Aorta (tissue), 5 donors: ENCODE results near the gene FYN. TPM values are rescaled to one million over a fixed set of nuclear protein-coding genes. Genes with fewer than 3 reads are reported as not detected.

Experiments used
- ATAC-seq: fragments of 200-7000 bp; cut with Tn5 transposase; one replicate; pipeline ENCODE4 v1.9.1; 2022; ENCODE audit warnings: moderate library complexity; ENCODE audit not compliant: low FRiP score
- DNase-seq, 2 donors: peaks; one replicate each; pipeline ENCODE4 v3.0.0-alpha.2; 2020
- H3K27ac ChIP-seq, 2 donors: one replicate each; pipeline ENCODE4 v1.5.1; 2013; ENCODE audit warnings: low read length in 2 of 2, mild to moderate bottlenecking in 2 of 2, moderate library complexity in 2 of 2, control low read depth in 1 of 2, inconsistent platforms in 1 of 2, low read depth in 1 of 2
- H3K27me3 ChIP-seq, 2 donors: one replicate each; pipeline ENCODE4 v1.6.1; 2013; ENCODE audit warnings: control low read depth in 1 of 2, low read length in 1 of 2, mild to moderate bottlenecking in 1 of 2, moderate library complexity in 1 of 2; ENCODE audit not compliant: insufficient read depth in 2 of 2, control insufficient read depth in 1 of 2
- H3K36me3 ChIP-seq, 2 donors: one replicate each; pipeline ENCODE4 v1.6.1; 2013; ENCODE audit warnings: control low read depth in 1 of 2, low read length in 1 of 2, mild to moderate bottlenecking in 1 of 2; ENCODE audit not compliant: insufficient read depth in 2 of 2, control insufficient read depth in 1 of 2
- H3K4me1 ChIP-seq, 2 donors: one replicate each; pipeline ENCODE4 v1.6.1; 2013; ENCODE audit warnings: low read length in 2 of 2, control low read depth in 1 of 2, mild to moderate bottlenecking in 1 of 2, moderate library complexity in 1 of 2; ENCODE audit not compliant: insufficient read depth in 2 of 2, control insufficient read depth in 1 of 2
- H3K4me3 ChIP-seq, 2 donors: one replicate each; pipeline ENCODE4 v1.5.1; 2013; ENCODE audit warnings: low read length in 2 of 2, control low read depth in 1 of 2, mild to moderate bottlenecking in 1 of 2
- H3K9me3 ChIP-seq: one replicate; pipeline ENCODE4 v1.6.1; 2013; ENCODE audit warnings: mild to moderate bottlenecking, low read length; ENCODE audit not compliant: control insufficient read depth
- WGBS, 2 donors: extraction: QIAGEN DNeasy Blood & Tissue Kit; methylation state at CpG; one replicate each; pipeline ENCODE4 v1.1.7; 2013; 5-methylcytosine and 5-hydroxymethylcytosine counted together
- intact Hi-C, 2 donors: fragments of 100-400 bp; cut with DNase I; formaldehyde crosslinking; loops; one replicate each; pipeline versions ENCODE4 v1.14.2 to v1.15.0; 2022
- polyA plus RNA-seq, 2 donors: library from polyadenylated mRNA; stranded (reverse); fragments of 200-250 nt; gene quantifications; one replicate each; pipeline ENCODE4 v1.2.3, GENCODE V29; 2013
- total RNA-seq, 2 donors: library from RNA; stranded (reverse); fragmentation: NEBNext Ultra II Directional; extraction: Animal tissue kit (Norgen Biotek cat#: 25700); gene quantifications; one replicate each; pipeline ENCODE4 v1.2.1, GENCODE V29; 2021
- donor health status: healthy with polysubstance abuse.
- donor health status: Bipolar disorder and iron deficiency.
- donor health status: DM: no; HTN: no; CAD: no.
- donor health status: DM: no; HTN: no; CAD: no.
- donor health status: DM: yes; HTN: yes; CAD: no.

The FYN gene
- total and polyA plus RNA-seq, 4 donors = 31.7 to 162 (median 66.3) TPM

DNA sequence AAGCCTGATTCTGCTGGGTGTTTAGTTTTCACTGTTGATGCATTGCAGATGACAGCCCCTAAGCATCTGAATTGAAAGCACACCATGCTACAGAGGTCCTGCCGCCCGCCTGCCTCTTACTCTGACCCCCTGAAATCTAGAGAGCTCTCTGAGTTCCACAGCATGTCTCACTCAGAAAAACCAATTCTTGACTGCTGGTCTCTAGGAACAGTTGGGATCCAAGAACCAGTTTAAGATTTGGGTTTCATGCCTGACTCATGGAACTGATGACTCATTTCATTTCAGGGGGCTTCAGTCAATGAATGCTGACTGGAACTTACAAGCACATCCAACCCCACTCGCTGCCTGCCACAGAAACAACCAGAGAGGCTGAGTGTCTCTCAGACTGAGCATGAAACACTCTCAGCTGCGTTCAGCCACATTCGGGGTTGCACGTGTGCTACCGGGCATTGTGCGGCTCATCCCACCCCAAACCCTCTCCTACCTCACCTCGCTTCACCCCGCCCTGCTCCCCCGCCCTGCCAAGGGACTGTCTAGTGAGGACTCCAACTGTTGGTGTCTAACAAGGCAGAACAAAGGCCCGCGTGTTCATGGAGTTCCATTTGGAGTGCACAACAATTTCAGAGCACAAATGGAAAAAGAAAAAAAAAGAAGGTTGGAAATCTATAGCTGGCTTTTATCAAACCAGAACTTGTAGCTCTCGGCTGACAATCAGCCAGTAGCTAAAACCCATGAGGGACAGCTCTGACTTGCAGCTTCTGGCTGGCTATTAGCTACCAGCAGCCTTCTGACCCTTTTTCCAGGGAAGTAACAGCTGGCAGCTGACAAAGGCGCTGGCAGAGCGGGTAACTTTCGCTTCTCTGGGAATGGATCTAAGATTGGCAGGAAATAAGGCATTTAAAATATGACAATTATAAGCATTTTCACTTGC lies 247.5 kb downstream of the FYN start:
- no peaks in the 10 kb centered on the region for H3K36me3 ChIP-seq
- peak overlapping the region in 1 of 2 donors; percentile 38 for H3K4me3 ChIP-seq
- WGBS, 2 donors = 25 to 29% methylated on average over 17 of the region's 17 CpGs
- H3K27ac ChIP-seq = peak overlapping the region; percentile 45 to 68
- intact Hi-C loops = no loop called here
- ATAC-seq (peak; percentile 51), DNase-seq (peak; percentile 74 to 81)
- peaks cover 0 to 2% of the 10 kb centered on the region in 2 donors for H3K27me3 ChIP-seq
- H3K4me1 ChIP-seq = peaks cover 0 to 6% of the 10 kb centered on the region in 2 donors
- H3K9me3 ChIP-seq = no peaks in the 10 kb centered on the region

DNA sequence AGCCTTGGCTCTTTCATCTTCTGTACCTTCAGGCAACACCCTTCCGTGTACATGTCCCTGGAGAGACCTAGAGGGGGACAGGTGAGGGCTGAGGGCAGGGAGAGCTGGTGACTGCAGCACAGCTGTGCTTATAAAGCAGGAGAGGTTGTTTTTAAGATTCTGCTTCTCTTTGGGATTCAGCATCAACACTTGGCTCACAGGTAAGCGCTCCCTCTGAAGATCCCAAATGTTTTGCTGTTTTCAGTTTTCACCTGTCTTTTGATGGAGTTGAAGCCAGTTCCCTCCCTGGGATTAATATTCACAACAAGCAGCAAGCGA lies 248.2 kb downstream of the FYN start:
- Histone ChIP-seq H3K4me3 (no peak overlapping the region), H3K27me3 (peaks cover 0 to 2% of the 10 kb centered on the region in 2 donors), H3K27ac (no peak overlapping the region), H3K9me3 (no peaks in the 10 kb centered on the region), H3K36me3 (no peaks in the 10 kb centered on the region), H3K4me1 (peaks cover 0 to 6% of the 10 kb centered on the region in 2 donors)
- ATAC-seq = no peak
- intact Hi-C loops = no loop called here
- DNase-seq = no peak
- WGBS, 2 donors = 95 to 96% methylated on average over 3 of the region's 3 CpGs

GRCh38 chr6:111624401-111625098 lies 248.7 kb downstream of the FYN start:
- H3K27me3 ChIP-seq = no peaks in the 10 kb centered on the region
- WGBS, 2 donors = 86 to 88% methylated on average over 4 of the region's 4 CpGs
- H3K36me3 ChIP-seq = no peaks in the 10 kb centered on the region
- no peak for ATAC-seq
- intact Hi-C loops = no loop called here
- peaks cover 0 to 6% of the 10 kb centered on the region in 2 donors for H3K4me1 ChIP-seq
- H3K4me3 ChIP-seq = no peak overlapping the region
- no peak overlapping the region for H3K27ac ChIP-seq
- no peaks in the 10 kb centered on the region for H3K9me3 ChIP-seq
- no peak for DNase-seq

DNA sequence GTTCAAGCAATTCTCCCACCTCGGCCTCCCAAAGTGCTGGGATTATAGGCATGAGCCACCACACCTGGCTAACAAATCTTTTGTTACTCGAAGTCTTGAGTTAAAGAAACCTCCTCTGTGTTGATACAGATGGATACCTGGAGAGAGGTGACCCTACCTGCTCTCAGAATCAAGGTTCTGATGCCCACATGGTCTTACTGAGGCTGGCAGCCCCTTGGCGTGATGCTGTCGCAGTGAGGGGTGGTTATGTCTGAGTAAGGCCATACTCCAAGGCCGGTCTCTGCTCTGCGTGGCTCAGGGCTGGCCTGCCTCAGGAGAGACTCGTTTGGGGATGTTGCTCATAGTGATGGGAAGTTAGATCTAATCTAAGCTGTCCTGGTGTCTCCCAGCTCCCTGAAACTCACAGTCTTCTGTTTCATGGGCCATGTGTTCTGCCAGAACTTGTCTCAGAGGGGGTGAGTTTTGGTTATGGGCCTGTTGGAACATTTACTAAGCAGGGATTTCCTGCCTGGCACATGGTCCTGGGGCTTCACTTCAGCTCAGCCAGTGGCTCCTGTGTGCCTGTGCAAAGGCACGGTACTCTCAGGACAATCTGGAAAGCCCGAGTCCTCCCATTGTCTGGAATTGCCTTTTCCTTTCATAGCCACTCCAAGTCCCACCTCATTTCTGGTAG lies 250.1 kb downstream of the FYN start:
- Histone ChIP-seq H3K36me3 (no peaks in the 10 kb centered on the region), H3K4me3 (no peak overlapping the region), H3K4me1 (peaks cover 0 to 6% of the 10 kb centered on the region in 2 donors), H3K27ac (no peak overlapping the region), H3K27me3 (no peaks in the 10 kb centered on the region), H3K9me3 (no peaks in the 10 kb centered on the region)
- ATAC-seq (no peak), DNase-seq (no peak)
- WGBS, 2 donors = 84 to 85% methylated on average over 9 of the region's 9 CpGs
- intact Hi-C loops = no loop called here

DNA sequence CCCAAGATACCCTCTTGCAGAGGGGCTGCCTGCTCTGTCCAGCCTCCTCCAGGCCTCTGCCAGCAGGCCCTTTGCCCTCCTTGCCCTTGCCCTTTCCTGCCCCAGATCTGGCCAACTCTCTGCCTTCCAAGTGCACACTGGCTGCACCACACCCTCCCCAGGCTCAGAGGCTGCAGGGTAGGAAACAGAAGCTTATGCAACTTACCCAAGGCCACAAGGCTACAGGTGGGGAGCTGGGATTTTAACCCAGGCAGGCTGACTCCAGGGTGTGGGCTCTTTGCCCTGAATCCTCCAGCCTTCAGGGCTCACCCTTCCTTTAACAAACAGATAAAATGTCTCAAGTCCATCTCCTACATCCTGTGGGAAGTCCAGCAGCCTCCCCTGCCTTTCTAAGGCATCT lies 253.1 kb downstream of the FYN start:
- no peak for DNase-seq
- H3K4me1 ChIP-seq = no peaks in the 10 kb centered on the region
- no peaks in the 10 kb centered on the region for H3K9me3 ChIP-seq
- no peaks in the 10 kb centered on the region for H3K36me3 ChIP-seq
- ATAC-seq = peak; percentile 33
- no peaks in the 10 kb centered on the region for H3K27me3 ChIP-seq
- no peak overlapping the region for H3K4me3 ChIP-seq
- intact Hi-C loops = no loop called here
- no peak overlapping the region for H3K27ac ChIP-seq

DNA sequence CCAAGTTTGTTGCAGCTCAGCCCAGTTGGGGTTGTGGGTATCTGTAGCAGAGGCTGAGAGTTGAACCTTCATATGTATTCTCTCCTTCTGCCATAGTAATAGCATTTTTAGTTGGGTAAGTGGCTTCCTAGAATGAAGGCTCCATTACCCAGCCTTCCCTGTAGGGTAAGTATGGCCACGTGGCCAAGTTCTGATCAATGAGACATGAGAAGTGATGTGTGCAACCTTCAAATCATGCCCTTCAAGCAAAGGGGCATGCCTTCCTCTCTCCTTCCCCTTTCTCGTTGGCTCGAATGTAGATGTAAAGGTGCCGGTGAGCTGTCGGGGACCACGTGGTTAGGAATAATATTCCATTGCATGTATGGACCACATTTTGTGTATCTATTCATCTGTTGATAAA lies 254.8 kb downstream of the FYN start:
- no peaks in the 10 kb centered on the region for H3K36me3 ChIP-seq
- H3K4me1 ChIP-seq = no peaks in the 10 kb centered on the region
- H3K4me3 ChIP-seq = no peak overlapping the region
- H3K27me3 ChIP-seq = no peaks in the 10 kb centered on the region
- DNase-seq (no peak), ATAC-seq (no peak)
- 92 to 95% methylated on average over 6 of the region's 6 CpGs for WGBS, 2 donors
- no peak overlapping the region for H3K27ac ChIP-seq
- intact Hi-C loops = no loop called here
- H3K9me3 ChIP-seq = no peaks in the 10 kb centered on the region

DNA sequence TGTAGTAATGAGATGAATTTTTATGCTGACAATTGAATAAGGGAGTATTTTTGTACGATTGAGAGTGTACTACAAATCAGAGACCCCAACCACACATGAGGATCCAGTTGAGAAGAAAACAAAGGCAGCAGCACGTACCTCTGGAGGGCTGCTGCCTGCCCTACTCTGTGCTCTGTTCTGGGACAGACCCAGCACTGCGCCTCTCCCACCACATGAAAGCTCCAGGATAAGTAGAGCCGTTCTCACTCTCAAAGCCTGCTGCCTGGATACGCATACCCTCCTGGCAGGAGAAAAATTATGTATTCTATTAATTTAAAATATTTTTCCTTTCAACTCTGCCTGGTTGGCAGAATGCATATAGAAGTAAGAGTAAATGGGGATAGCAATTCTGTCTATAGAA lies 256.1 kb downstream of the FYN start:
- no peaks in the 10 kb centered on the region for H3K27me3 ChIP-seq
- H3K9me3 ChIP-seq = peaks cover 1% of the 10 kb centered on the region
- DNase-seq = no peak
- no peaks in the 10 kb centered on the region for H3K4me1 ChIP-seq
- ATAC-seq = no peak
- H3K4me3 ChIP-seq = no peak overlapping the region
- 87% methylated on average over 5 of the region's 5 CpGs for WGBS, 2 donors
- intact Hi-C loops = no loop called here
- no peaks in the 10 kb centered on the region for H3K36me3 ChIP-seq
- no peak overlapping the region for H3K27ac ChIP-seq

DNA sequence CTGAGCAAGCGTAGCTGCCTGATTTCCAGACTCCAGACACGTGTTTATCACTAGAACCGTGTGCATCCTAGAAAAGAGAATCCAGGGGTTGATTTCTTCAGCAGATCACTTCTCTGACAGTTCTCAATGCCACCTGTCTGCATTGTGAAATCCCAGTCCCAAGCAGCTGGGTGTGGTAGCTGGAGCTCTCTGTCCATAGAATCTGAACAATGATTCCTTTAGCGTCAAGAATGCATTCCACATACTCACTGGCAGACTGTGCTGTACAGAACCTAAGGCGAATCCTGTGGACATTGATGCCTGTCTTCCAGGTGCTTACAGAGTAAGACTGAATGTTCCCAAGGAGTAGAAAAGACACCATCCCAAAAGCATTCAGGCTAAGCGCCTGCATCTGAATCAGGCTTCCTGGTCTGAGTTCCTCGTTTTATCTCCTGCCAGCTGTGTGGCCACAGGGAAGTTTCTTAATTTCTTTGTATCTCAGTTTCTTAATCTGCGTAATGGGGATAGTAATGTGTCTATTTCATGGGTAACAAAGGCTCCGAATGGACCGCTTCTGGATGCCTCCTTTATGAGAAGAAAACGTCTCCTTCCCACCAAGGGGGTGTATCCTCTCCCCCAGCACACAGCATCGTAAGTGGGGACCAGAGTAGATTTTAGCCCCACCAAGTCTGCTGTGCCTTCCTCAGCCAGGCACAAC lies 257.2 kb downstream of the FYN start:
- WGBS, 2 donors = 84 to 89% methylated on average over 12 of the region's 12 CpGs
- intact Hi-C loops = no loop called here
- Histone ChIP-seq H3K36me3 (no peaks in the 10 kb centered on the region), H3K27me3 (no peaks in the 10 kb centered on the region), H3K4me1 (no peaks in the 10 kb centered on the region), H3K27ac (no peak overlapping the region), H3K4me3 (no peak overlapping the region), H3K9me3 (peaks cover 1% of the 10 kb centered on the region)
- no peak for ATAC-seq
- no peak for DNase-seq
